GM18502 (cell line): ENCODE measurements around the gene SPINK4.

ENCODE experiments used
- ATAC-seq: cut with Tn5 transposase; IDR thresholded peaks from one replicate; pipeline ENCODE4 v1.9.1; 2021; ENCODE audit warnings: mild to moderate bottlenecking; ENCODE audit not compliant: unreplicated experiment, poor library complexity

Gene SPINK4

GRCh38 chr9:33239921-33240320, at the start of gene SPINK4:
Gene SPINK4, plus strand, starts transcription at chr9:33240167. Its CDS starts 42 bp downstream, at chr9:33240209.
- no peak for ATAC-seq

GRCh38 chr9:33192493-33193255, 47.3 kb upstream of the SPINK4 start:
- no peak for ATAC-seq

GRCh38 chr9:33193818-33194217, 46.1 kb upstream of the SPINK4 start:
- no peak for ATAC-seq

- no peak for ATAC-seq
Observed at GRCh38 chr9:33196736-33197135, 43.2 kb upstream of the SPINK4 start.

- ATAC-seq: no peak
Observed at GRCh38 chr9:33197279-33198152, 42.5 kb upstream of the SPINK4 start.

GRCh38 chr9:33198165-33198564, 41.8 kb upstream of the SPINK4 start:
- no peak for ATAC-seq

- ATAC-seq: peak; percentile 41
Observed at GRCh38 chr9:33202018-33202417, 37.9 kb upstream of the SPINK4 start.

- peak; percentile 99 for ATAC-seq
Observed at GRCh38 chr9:33202552-33203201, 37.3 kb upstream of the SPINK4 start.

- ATAC-seq: no peak
Observed at GRCh38 chr9:33209394-33209793, 30.6 kb upstream of the SPINK4 start.

- no peak for ATAC-seq
Observed at GRCh38 chr9:33210006-33210715, 29.8 kb upstream of the SPINK4 start.

GRCh38 chr9:33211695-33212393, 28.1 kb upstream of the SPINK4 start:
- ATAC-seq: no peak

- no peak for ATAC-seq
Observed at GRCh38 chr9:33220681-33221567, 19.0 kb upstream of the SPINK4 start.

- ATAC-seq: no peak
Observed at GRCh38 chr9:33221568-33221884, 18.4 kb upstream of the SPINK4 start.

- ATAC-seq: no peak
Observed at GRCh38 chr9:33222031-33222430, 17.9 kb upstream of the SPINK4 start.

- ATAC-seq: no peak
Observed at GRCh38 chr9:33223696-33224095, 16.3 kb upstream of the SPINK4 start.

- ATAC-seq: no peak
Observed at GRCh38 chr9:33225319-33226147, 14.4 kb upstream of the SPINK4 start.

GRCh38 chr9:33227008-33227398, 13.0 kb upstream of the SPINK4 start:
- ATAC-seq: peak; percentile 83

GRCh38 chr9:33227741-33228140, 12.2 kb upstream of the SPINK4 start:
- ATAC-seq: no peak
